OCI-LY7 (cell line): ENCODE measurements around the gene PRKG1. TPM values are rescaled to one million over a fixed set of nuclear protein-coding genes. Genes with fewer than 3 reads are reported as not detected.

Experiments
- BruUV-seq: library from RNA; stranded (reverse); fragments of 400-500 nt; replicated peaks from 2 replicates; lab custom pipeline; 2021; lab: Mats Ljungman, UMichigan
- CTCF ChIA-PET: fragments of 300-600 bp; sonication (Branson Sonifier 250); formaldehyde crosslinking; loops from one replicate; lab custom pipeline; 2022; ENCODE audit warnings: antibody characterized with exemption; ENCODE audit not compliant: unreplicated experiment; lab: Charles Lee
- POLR2A ChIA-PET: fragments of 300-600 bp; sonication (Branson Sonifier 250); formaldehyde crosslinking; loops from one replicate; lab custom pipeline; 2022; ENCODE audit warnings: antibody characterized with exemption; lab: Charles Lee
- DNase-seq: peaks from one replicate; pipeline ENCODE4 v3.0.0-alpha.2; 2015; ENCODE audit warnings: low spot score
- H2AFZ ChIP-seq: fragments of 200-600 bp; sonication (generic), shearing (Covaris generic); 2 replicates; pipeline ENCODE4 v1.6.1; 2014; ENCODE audit warnings: mild to moderate bottlenecking, antibody characterized with exemption, low read length, moderate library complexity
- H3K27ac ChIP-seq: fragments of 200-600 bp; sonication (generic); 2 replicates; pipeline ENCODE4 v1.5.1; 2014; ENCODE audit warnings: mixed run types, low read depth, mild to moderate bottlenecking, moderate library complexity, low read length, inconsistent platforms; ENCODE audit not compliant: poor library complexity, severe bottlenecking
- H3K36me3 ChIP-seq: fragments of 200-600 bp; sonication (generic); 2 replicates; pipeline ENCODE4 v1.6.1; 2014; ENCODE audit warnings: mild to moderate bottlenecking, antibody characterized with exemption, low read length, moderate library complexity, mixed read lengths; ENCODE audit not compliant: insufficient read depth
- H3K4me1 ChIP-seq: fragments of 200-600 bp; sonication (generic); 2 replicates; pipeline ENCODE4 v1.5.1; 2014; ENCODE audit warnings: mild to moderate bottlenecking, low read length; ENCODE audit not compliant: insufficient read depth, poor library complexity, severe bottlenecking
- H3K4me2 ChIP-seq: fragments of 200-600 bp; sonication (generic); 2 replicates; pipeline ENCODE4 v1.6.1; 2014; ENCODE audit warnings: mild to moderate bottlenecking, low read length
- H3K4me3 ChIP-seq: fragments of 200-600 bp; sonication (generic); 2 replicates; pipeline ENCODE4 v1.5.1; 2014; ENCODE audit warnings: mild to moderate bottlenecking, low read depth, low read length; ENCODE audit not compliant: poor library complexity, severe bottlenecking
- H3K79me2 ChIP-seq: fragments of 200-600 bp; sonication (generic); 2 replicates; pipeline ENCODE4 v1.6.1; 2016; ENCODE audit warnings: low read depth, mild to moderate bottlenecking, low read length, moderate library complexity, mixed read lengths; ENCODE audit not compliant: insufficient read depth
- H3K9me2 ChIP-seq: fragments of 200-600 bp; sonication (generic); 2 replicates; pipeline ENCODE4 v1.6.1; 2016; ENCODE audit warnings: mild to moderate bottlenecking, low read length, mixed read lengths; ENCODE audit not compliant: insufficient read depth
- H3K9me3 ChIP-seq: fragments of 200-600 bp; sonication (generic); 2 replicates; pipeline ENCODE4 v1.6.1; 2014; ENCODE audit warnings: mild to moderate bottlenecking, mixed run types, low read length, mixed read lengths
- H4K20me1 ChIP-seq: fragments of 200-600 bp; sonication (generic); 2 replicates; pipeline ENCODE4 v1.6.1; 2014; ENCODE audit warnings: mild to moderate bottlenecking, antibody characterized with exemption, low read length, moderate library complexity, mixed read lengths; ENCODE audit not compliant: insufficient read depth
- CTCF ChIP-seq: fragments of 200-600 bp; sonication (generic); conservative IDR thresholded peaks from 2 replicates; pipeline ENCODE4 v1.5.1; 2014; ENCODE audit warnings: mild to moderate bottlenecking, antibody characterized with exemption, low read length, moderate library complexity, mixed read lengths
- EZH2phosphoT487 ChIP-seq: fragments of 200-600 bp; sonication (generic); IDR thresholded peaks from 2 replicates; pipeline ENCODE4 v1.6.1; 2018; ENCODE audit warnings: low read depth, borderline replicate concordance, mild to moderate bottlenecking, mixed run types, antibody characterized with exemption, low read length, moderate library complexity, mixed read lengths
- intact Hi-C: fragments of 100-400 bp; cut with micrococcal nuclease; formaldehyde crosslinking; loops from one replicate; pipeline ENCODE4 v1.10.0; 2022; ENCODE audit not compliant: unreplicated experiment
- total RNA-seq, 2 experiments: library from RNA; depleted of rRNA in 1 of 2; stranded (reverse); fragments of >200 nt in 1 of 2; shearing (Covaris generic) in 1 of 2; gene quantifications; 2 replicates each; pipeline ENCODE4 v1.2.3, GENCODE V29; 2014 to 2022

The PRKG1 gene
- total RNA-seq, 2 experiments from 2014 or later: not detected

- CTCF ChIA-PET: no interaction called here
Measured at GRCh38 chr10:51881213-51881612, 806.9 kb downstream of the PRKG1 start.

GRCh38 chr10:51886438-51887068, 812.3 kb downstream of the PRKG1 start:
- H3K79me2 ChIP-seq: no peaks in the 10 kb centered on the region
- no peak overlapping the region for H3K4me3 ChIP-seq
- ChIA-PET CTCF (no interaction called here), POLR2A (interaction anchor here (0.6 to 0.9 kb wide), 2 partner anchors 14 to 1588 kb away, joined by 3 to 4 read pairs; no protein-coding TSS in a partner anchor)
- no peak overlapping the region for H2AFZ ChIP-seq
- H3K9me2 ChIP-seq: no peaks in the 10 kb centered on the region
- H3K36me3 ChIP-seq: no peaks in the 10 kb centered on the region
- no peak for DNase-seq
- no peak overlapping the region for H3K4me2 ChIP-seq
- H3K4me1 ChIP-seq: no peaks in the 10 kb centered on the region
- no peak for TF ChIP-seq CTCF
- H4K20me1 ChIP-seq: no peaks in the 10 kb centered on the region
- intact Hi-C loops: no loop called here
- H3K27ac ChIP-seq: no peak overlapping the region
- H3K9me3 ChIP-seq: no peaks in the 10 kb centered on the region
- no TSS peak for BruUV-seq

More at GRCh38 chr10:51881213-51881612, 806.9 kb downstream of the PRKG1 start:
- POLR2A ChIA-PET: no interaction called here
- BruUV-seq: no TSS peak
- Histone ChIP-seq H3K27ac (no peak overlapping the region), H3K36me3 (no peaks in the 10 kb centered on the region), H4K20me1 (no peaks in the 10 kb centered on the region), H3K4me3 (no peak overlapping the region), H3K4me2 (no peak overlapping the region), H3K4me1 (no peaks in the 10 kb centered on the region), H3K9me2 (no peaks in the 10 kb centered on the region), H3K9me3 (no peaks in the 10 kb centered on the region), H2AFZ (no peak overlapping the region), H3K79me2 (no peaks in the 10 kb centered on the region)
- intact Hi-C loops: no loop called here
- TF ChIP-seq EZH2phosphoT487 (no peak), CTCF (no peak)
- no peak for DNase-seq

GRCh38 chr10:51888263-51888662, 814.0 kb downstream of the PRKG1 start:
- no peak overlapping the region for H2AFZ ChIP-seq
- H3K9me3 ChIP-seq: no peaks in the 10 kb centered on the region
- no peaks in the 10 kb centered on the region for H3K79me2 ChIP-seq
- ChIA-PET POLR2A (no interaction called here), CTCF (no interaction called here)
- TF ChIP-seq EZH2phosphoT487 (no peak), CTCF (no peak)
- H3K36me3 ChIP-seq: no peaks in the 10 kb centered on the region
- no peaks in the 10 kb centered on the region for H3K4me1 ChIP-seq
- no peaks in the 10 kb centered on the region for H4K20me1 ChIP-seq
- DNase-seq: no peak
- H3K9me2 ChIP-seq: no peaks in the 10 kb centered on the region
- intact Hi-C loops: no loop called here
- no peak overlapping the region for H3K4me3 ChIP-seq
- no TSS peak for BruUV-seq
- no peak overlapping the region for H3K27ac ChIP-seq
- H3K4me2 ChIP-seq: no peak overlapping the region
